Activated CD8-positive, alpha-beta memory T cell treated with anti-CD3 and anti-CD28 coated beads, Interleukin-2, amount 10 ng/mL, durations not matched to agents 7 days and 5 days (primary cell): ENCODE measurements around the gene ADGRD2. TPM values are rescaled to one million over a fixed set of nuclear protein-coding genes. Genes with fewer than 3 reads are reported as not detected.
"Not testable (repeated sequence)": the region's sequence is repeated elsewhere in the genome, so short reads cannot be mapped to it uniquely, and the experiment has no call there.

Experiments
- ATAC-seq: fragments of 150-1000 bp; cut with Tn5 transposase; one replicate; pipeline ENCODE4 v1.10.0; 2021; ENCODE audit warnings: moderate library complexity
- CTCF ChIA-PET: fragments of 350-600 bp; sonication (Branson Sonifier 250); formaldehyde crosslinking; loops from one replicate; lab custom pipeline; 2021; ENCODE audit warnings: antibody characterized with exemption; lab: Charles Lee
- DNase-seq: peaks from one replicate; pipeline ENCODE4 v3.0.0-alpha.2; 2020
- H3K27ac Mint-ChIP-seq: one replicate; pipeline ENCODE4 v1.8.0; 2021; ENCODE audit warnings: mild to moderate bottlenecking, mixed read lengths
- H3K27me3 Mint-ChIP-seq: one replicate; pipeline ENCODE4 v1.8.0; 2021; ENCODE audit warnings: mixed read lengths
- H3K36me3 Mint-ChIP-seq: one replicate; pipeline ENCODE4 v1.8.0; 2021; ENCODE audit warnings: mild to moderate bottlenecking, mixed read lengths
- H3K4me1 Mint-ChIP-seq: one replicate; pipeline ENCODE4 v1.8.0; 2021; ENCODE audit warnings: mixed read lengths
- H3K4me3 Mint-ChIP-seq: one replicate; pipeline ENCODE4 v1.8.0; 2021; ENCODE audit warnings: mild to moderate bottlenecking, moderate library complexity, mixed read lengths
- H3K9me3 Mint-ChIP-seq: one replicate; pipeline ENCODE4 v1.8.0; 2022; ENCODE audit warnings: low read depth, mixed read lengths
- total RNA-seq, 2 experiments: library from RNA; stranded (reverse); gene quantifications; one replicate each; pipeline ENCODE4 v1.2.3, GENCODE V29; 2021

ADGRD2 gene
- total RNA-seq, 2 experiments from 2014 or later = not detected

- Mint-ChIP-seq H3K27ac (no peak overlapping the region), H3K36me3 (no peaks in the 10 kb centered on the region), H3K27me3 (peaks cover 6% of the 10 kb centered on the region), H3K4me3 (no peak overlapping the region), H3K9me3 (no peaks in the 10 kb centered on the region), H3K4me1 (peaks cover 18% of the 10 kb centered on the region)
- CTCF ChIA-PET = no interaction called here
- ATAC-seq (no peak), DNase-seq (no peak)
These were observed 27.1 kb upstream of the ADGRD2 start for GRCh38 chr9:124423155-124423554.

GRCh38 chr9:124423591-124423990, 26.7 kb upstream of the ADGRD2 start:
- H3K27ac Mint-ChIP-seq = no peak overlapping the region
- CTCF ChIA-PET = no interaction called here
- peaks cover 6% of the 10 kb centered on the region for H3K27me3 Mint-ChIP-seq
- ATAC-seq (no peak), DNase-seq (no peak)
- no peaks in the 10 kb centered on the region for H3K9me3 Mint-ChIP-seq
- H3K4me1 Mint-ChIP-seq = peaks cover 17% of the 10 kb centered on the region
- H3K4me3 Mint-ChIP-seq = no peak overlapping the region
- no peaks in the 10 kb centered on the region for H3K36me3 Mint-ChIP-seq

GRCh38 chr9:124425733-124426132, 24.5 kb upstream of the ADGRD2 start:
- H3K27me3 Mint-ChIP-seq, H3K9me3 Mint-ChIP-seq, H3K27ac Mint-ChIP-seq, H3K4me1 Mint-ChIP-seq, ATAC-seq, DNase-seq, CTCF ChIA-PET, H3K4me3 Mint-ChIP-seq, H3K36me3 Mint-ChIP-seq: not testable (repeated sequence)

- Mint-ChIP-seq H3K27me3 (peaks cover 6% of the 10 kb centered on the region), H3K36me3 (no peaks in the 10 kb centered on the region), H3K4me1 (peaks cover 2% of the 10 kb centered on the region), H3K9me3 (no peaks in the 10 kb centered on the region), H3K27ac (no peak overlapping the region), H3K4me3 (no peak overlapping the region)
- CTCF ChIA-PET = no interaction called here
- no peak for DNase-seq
- no peak for ATAC-seq
These were observed 23.9 kb upstream of the ADGRD2 start for GRCh38 chr9:124426361-124426760.

GRCh38 chr9:124427281-124427680, 23.0 kb upstream of the ADGRD2 start:
- Mint-ChIP-seq H3K27ac (no peak overlapping the region), H3K27me3 (peaks cover 4% of the 10 kb centered on the region), H3K9me3 (no peaks in the 10 kb centered on the region), H3K4me1 (no peaks in the 10 kb centered on the region), H3K4me3 (no peak overlapping the region), H3K36me3 (no peaks in the 10 kb centered on the region)
- DNase-seq = no peak
- CTCF ChIA-PET = no interaction called here
- ATAC-seq = no peak

- no peaks in the 10 kb centered on the region for H3K4me1 Mint-ChIP-seq
- no peak for DNase-seq
- peaks cover 6% of the 10 kb centered on the region for H3K27me3 Mint-ChIP-seq
- H3K27ac Mint-ChIP-seq = no peak overlapping the region
- no peaks in the 10 kb centered on the region for H3K36me3 Mint-ChIP-seq
- H3K9me3 Mint-ChIP-seq = no peaks in the 10 kb centered on the region
- no peak overlapping the region for H3K4me3 Mint-ChIP-seq
- CTCF ChIA-PET = no interaction called here
- no peak for ATAC-seq
These were observed 21.3 kb upstream of the ADGRD2 start for GRCh38 chr9:124428751-124429529.

GRCh38 chr9:124429530-124429867, 20.8 kb upstream of the ADGRD2 start:
- ATAC-seq (no peak), DNase-seq (no peak)
- H3K36me3 Mint-ChIP-seq = no peaks in the 10 kb centered on the region
- H3K9me3 Mint-ChIP-seq = no peaks in the 10 kb centered on the region
- no peak overlapping the region for H3K4me3 Mint-ChIP-seq
- CTCF ChIA-PET = no interaction called here
- no peaks in the 10 kb centered on the region for H3K4me1 Mint-ChIP-seq
- H3K27ac Mint-ChIP-seq = no peak overlapping the region
- peaks cover 6% of the 10 kb centered on the region for H3K27me3 Mint-ChIP-seq

GRCh38 chr9:124436320-124436719, 13.9 kb upstream of the ADGRD2 start:
- ATAC-seq (no peak), DNase-seq (no peak)
- CTCF ChIA-PET = interaction anchor here (0.6 kb wide), 1 partner anchor 279 kb away, joined by 4 read pairs; no protein-coding TSS in a partner anchor
- H3K36me3 Mint-ChIP-seq = no peaks in the 10 kb centered on the region
- H3K9me3 Mint-ChIP-seq = no peaks in the 10 kb centered on the region
- no peak overlapping the region for H3K27ac Mint-ChIP-seq
- no peaks in the 10 kb centered on the region for H3K4me1 Mint-ChIP-seq
- peaks cover 20% of the 10 kb centered on the region for H3K27me3 Mint-ChIP-seq
- no peak overlapping the region for H3K4me3 Mint-ChIP-seq

- Mint-ChIP-seq H3K27me3 (peaks cover 26% of the 10 kb centered on the region), H3K36me3 (no peaks in the 10 kb centered on the region), H3K27ac (no peak overlapping the region), H3K4me3 (no peak overlapping the region), H3K4me1 (no peaks in the 10 kb centered on the region), H3K9me3 (no peaks in the 10 kb centered on the region)
- ATAC-seq (no peak), DNase-seq (no peak)
- CTCF ChIA-PET = no interaction called here
These were observed 13.2 kb upstream of the ADGRD2 start for GRCh38 chr9:124437086-124437485.

- CTCF ChIA-PET = no interaction called here
- no peaks in the 10 kb centered on the region for H3K4me1 Mint-ChIP-seq
- DNase-seq (no peak), ATAC-seq (no peak)
- H3K27me3 Mint-ChIP-seq = peaks cover 29% of the 10 kb centered on the region
- no peak overlapping the region for H3K27ac Mint-ChIP-seq
- no peak overlapping the region for H3K4me3 Mint-ChIP-seq
- H3K36me3 Mint-ChIP-seq = no peaks in the 10 kb centered on the region
- no peaks in the 10 kb centered on the region for H3K9me3 Mint-ChIP-seq
These were observed 12.2 kb upstream of the ADGRD2 start for GRCh38 chr9:124438091-124438490.

- Mint-ChIP-seq H3K4me3 (no peak overlapping the region), H3K27ac (no peak overlapping the region)
- CTCF ChIA-PET = interaction anchor here (1.5 kb wide), 1 partner anchor 20 kb away, joined by 4 read pairs; no protein-coding TSS in a partner anchor
These were observed 11.2 kb upstream of the ADGRD2 start for GRCh38 chr9:124439086-124439485.

GRCh38 chr9:124439686-124440243, 10.5 kb upstream of the ADGRD2 start:
- no peak overlapping the region for H3K27ac Mint-ChIP-seq
- no peaks in the 10 kb centered on the region for H3K4me1 Mint-ChIP-seq
- CTCF ChIA-PET = interaction anchor here (1.1 to 1.5 kb wide), 2 partner anchors 21 to 313 kb away, joined by 3 to 4 read pairs; no protein-coding TSS in a partner anchor

More at GRCh38 chr9:124439086-124439485, 11.2 kb upstream of the ADGRD2 start:
- Mint-ChIP-seq H3K27me3 (peaks cover 36% of the 10 kb centered on the region), H3K9me3 (no peaks in the 10 kb centered on the region), H3K36me3 (no peaks in the 10 kb centered on the region), H3K4me1 (no peaks in the 10 kb centered on the region)
- ATAC-seq (no peak), DNase-seq (no peak)

GRCh38 chr9:124440786-124441185, 9.5 kb upstream of the ADGRD2 start:
- Mint-ChIP-seq H3K4me1 (no peaks in the 10 kb centered on the region), H3K27me3 (peaks cover 39% of the 10 kb centered on the region), H3K4me3 (no peak overlapping the region), H3K36me3 (no peaks in the 10 kb centered on the region), H3K27ac (no peak overlapping the region), H3K9me3 (no peaks in the 10 kb centered on the region)
- no peak for DNase-seq
- no peak for ATAC-seq
- CTCF ChIA-PET = interaction anchor here (1.1 kb wide), 1 partner anchor 314 kb away, joined by 3 read pairs; no protein-coding TSS in a partner anchor

More at GRCh38 chr9:124439686-124440243, 10.5 kb upstream of the ADGRD2 start:
- Mint-ChIP-seq H3K9me3 (no peaks in the 10 kb centered on the region), H3K27me3 (peaks cover 37% of the 10 kb centered on the region), H3K36me3 (no peaks in the 10 kb centered on the region), H3K4me3 (no peak overlapping the region)
- DNase-seq = no peak
- no peak for ATAC-seq

- DNase-seq = no peak
- CTCF ChIA-PET = interaction anchor here (1.1 kb wide), 1 partner anchor 315 kb away, joined by 3 read pairs; no protein-coding TSS in a partner anchor
- Mint-ChIP-seq H3K4me3 (no peak overlapping the region), H3K4me1 (no peaks in the 10 kb centered on the region), H3K9me3 (no peaks in the 10 kb centered on the region), H3K27me3 (peaks cover 40% of the 10 kb centered on the region), H3K27ac (no peak overlapping the region), H3K36me3 (no peaks in the 10 kb centered on the region)
- no peak for ATAC-seq
These were observed 9.0 kb upstream of the ADGRD2 start for GRCh38 chr9:124441291-124441690.
